ENCODE data around the gene PTPRJ. TPM values are rescaled to one million over a fixed set of nuclear protein-coding genes. Genes with fewer than 3 reads are reported as not detected.

PTPRJ gene
- total RNA-seq, 1 donor from 2014 or later = 18.9 TPM

DNA sequence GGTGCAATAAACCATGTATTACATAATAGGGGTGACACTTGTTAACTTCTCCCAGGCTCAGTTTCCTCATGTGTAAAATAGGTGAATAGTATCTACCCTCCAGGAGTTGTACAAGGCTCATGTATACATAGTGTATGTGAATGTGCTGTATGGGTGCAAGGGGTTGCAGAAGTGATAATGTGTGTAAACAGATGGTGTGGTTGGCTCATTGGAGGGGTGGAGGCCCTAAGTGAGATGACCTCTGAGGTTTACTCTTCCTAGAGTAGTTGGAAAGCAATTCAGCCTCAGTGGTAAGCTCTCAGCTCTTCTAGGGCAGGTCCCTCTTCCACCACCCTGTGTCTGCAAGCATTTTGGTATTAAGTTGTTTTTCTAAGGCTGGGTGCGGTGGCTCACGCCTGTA, 102.4 kb downstream of the PTPRJ start:
- no peaks in the 10 kb centered on the region for H3K27me3 Mint-ChIP-seq
- peaks cover 2% of the 10 kb centered on the region for H3K36me3 Mint-ChIP-seq (ENCODE audit: insufficient read depth)
- TF ChIP-seq CTCF (IDR thresholded peaks at IDR 0.05; ENCODE audit: unreplicated experiment) = no peak
- no peak for DNase-seq (ENCODE audit: low spot score, unreplicated experiment)
- no peak overlapping the region for H3K4me3 Mint-ChIP-seq (ENCODE audit: low read depth)
- peaks cover 5% of the 10 kb centered on the region for H3K4me1 Mint-ChIP-seq (ENCODE audit: low read depth)
- no peak overlapping the region for H3K27ac Mint-ChIP-seq
- H3K9me3 Mint-ChIP-seq (ENCODE audit: low read depth) = no peaks in the 10 kb centered on the region

- no peak overlapping the region for H3K4me3 Mint-ChIP-seq (ENCODE audit: low read depth)
- H3K27me3 Mint-ChIP-seq = no peaks in the 10 kb centered on the region
- no peaks in the 10 kb centered on the region for H3K9me3 Mint-ChIP-seq (ENCODE audit: low read depth)
- H3K36me3 Mint-ChIP-seq (ENCODE audit: insufficient read depth) = peaks cover 2% of the 10 kb centered on the region
- no peak for TF ChIP-seq CTCF (IDR thresholded peaks at IDR 0.05; ENCODE audit: unreplicated experiment)
- peaks cover 5% of the 10 kb centered on the region for H3K4me1 Mint-ChIP-seq (ENCODE audit: low read depth)
- DNase-seq (ENCODE audit: low spot score, unreplicated experiment) = no peak
- no peak overlapping the region for H3K27ac Mint-ChIP-seq
Measured at GRCh38 chr11:48083421-48083820, 103.1 kb downstream of the PTPRJ start.

DNA sequence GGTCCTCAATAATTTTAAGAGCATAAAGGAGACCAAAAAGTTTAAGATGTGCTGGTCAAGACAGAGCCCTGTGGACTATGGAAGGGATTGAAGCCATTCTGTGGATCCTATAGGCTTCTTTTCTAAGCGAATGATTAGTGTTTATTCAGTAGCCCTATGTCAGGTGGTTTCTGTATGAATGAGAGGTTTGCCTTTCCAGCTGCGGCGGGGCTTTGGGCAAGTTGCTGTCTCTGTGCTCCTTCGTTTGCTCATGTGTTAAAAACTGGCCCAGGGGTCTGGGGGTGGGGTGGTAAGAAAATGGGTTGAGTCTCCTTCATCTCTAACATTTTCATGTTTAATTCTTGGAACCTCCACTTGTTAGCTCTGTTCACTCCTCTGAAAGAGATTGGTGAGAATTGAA, 105.3 kb downstream of the PTPRJ start:
- Mint-ChIP-seq H3K27me3 (no peaks in the 10 kb centered on the region), H3K36me3 (ENCODE audit: insufficient read depth) (peaks cover 2% of the 10 kb centered on the region), H3K4me1 (ENCODE audit: low read depth) (peaks cover 2% of the 10 kb centered on the region), H3K27ac (peak overlapping the region; percentile 73), H3K9me3 (ENCODE audit: low read depth) (no peaks in the 10 kb centered on the region), H3K4me3 (ENCODE audit: low read depth) (no peak overlapping the region)
- no peak for TF ChIP-seq CTCF (IDR thresholded peaks at IDR 0.05; ENCODE audit: unreplicated experiment)
- DNase-seq (ENCODE audit: low spot score, unreplicated experiment) = no peak

GRCh38 chr11:48087422-48087821, 107.1 kb downstream of the PTPRJ start:
- no peak for DNase-seq (ENCODE audit: low spot score, unreplicated experiment)
- Mint-ChIP-seq H3K4me1 (ENCODE audit: low read depth) (peaks cover 2% of the 10 kb centered on the region), H3K36me3 (ENCODE audit: insufficient read depth) (peaks cover 2% of the 10 kb centered on the region), H3K27me3 (no peaks in the 10 kb centered on the region), H3K4me3 (ENCODE audit: low read depth) (no peak overlapping the region), H3K27ac (no peak overlapping the region), H3K9me3 (ENCODE audit: low read depth) (no peaks in the 10 kb centered on the region)
- no peak for TF ChIP-seq CTCF (IDR thresholded peaks at IDR 0.05; ENCODE audit: unreplicated experiment)

GRCh38 chr11:48087974-48088681, 107.8 kb downstream of the PTPRJ start:
- Mint-ChIP-seq H3K4me1 (ENCODE audit: low read depth) (peaks cover 4% of the 10 kb centered on the region), H3K27me3 (no peaks in the 10 kb centered on the region)

More at GRCh38 chr11:48087974-48088681, 107.8 kb downstream of the PTPRJ start:
- no peak for DNase-seq (ENCODE audit: low spot score, unreplicated experiment)
- Mint-ChIP-seq H3K4me3 (ENCODE audit: low read depth) (no peak overlapping the region), H3K27ac (no peak overlapping the region), H3K36me3 (ENCODE audit: insufficient read depth) (peaks cover 2% of the 10 kb centered on the region), H3K9me3 (ENCODE audit: low read depth) (no peaks in the 10 kb centered on the region)
- no peak for TF ChIP-seq CTCF (IDR thresholded peaks at IDR 0.05; ENCODE audit: unreplicated experiment)
